H1 (cell line): ENCODE measurements around the gene PKNOX1. TPM values are rescaled to one million over a fixed set of nuclear protein-coding genes. Genes with fewer than 3 reads are reported as not detected.
"Not testable (repeated sequence)": the region's sequence is repeated elsewhere in the genome, so short reads cannot be mapped to it uniquely, and the experiment has no call there.

Experiments used
- CTCF ChIA-PET: fragments of 300-600 bp; sonication (Branson Sonifier 250); formaldehyde crosslinking; loops from one replicate; lab custom pipeline; 2021; ENCODE audit not compliant: partially characterized antibody; lab: Charles Lee
- POLR2A ChIA-PET: fragments of 300-600 bp; sonication (Branson Sonifier 250); formaldehyde crosslinking; loops from one replicate; lab custom pipeline; 2021; ENCODE audit warnings: inconsistent platforms; ENCODE audit not compliant: partially characterized antibody; lab: Charles Lee
- DNase-seq, 2 experiments: peaks; one replicate each; pipeline versions ENCODE4 v3.0.0 to v3.0.0-alpha.2; 2010 to 2022; ENCODE audit warnings: low spot score in 2 of 2, low read depth in 1 of 2, mixed read lengths in 1 of 2
- FAIRE-seq: peaks from 2 replicates; lab custom pipeline; 2011; peaks lifted over from hg19 to GRCh38; lab: Jason Lieb, UNC
- H2AFZ ChIP-seq: 2 replicates; pipeline ENCODE4 v1.8.1; 2012; ENCODE audit warnings: low read length, inconsistent platforms
- H2AK5ac ChIP-seq: 2 replicates; pipeline ENCODE4 v1.6.1; 2013; ENCODE audit warnings: low read depth, low read length
- H2BK120ac ChIP-seq: replicated peaks from 2 replicates; pipeline ENCODE3; 2013; ENCODE audit warnings: low read depth, low read length, inconsistent platforms
- H2BK12ac ChIP-seq: 2 replicates; pipeline ENCODE4 v1.6.1; 2013; ENCODE audit warnings: low read depth, low read length
- H2BK15ac ChIP-seq: 2 replicates; pipeline ENCODE4 v1.6.1; 2013; ENCODE audit warnings: low read length
- H2BK20ac ChIP-seq: 2 replicates; pipeline ENCODE4 v1.6.1; 2013; ENCODE audit warnings: low read length
- H2BK5ac ChIP-seq: 2 replicates; pipeline ENCODE4 v1.6.1; 2013; ENCODE audit warnings: low read depth, low read length
- H3K14ac ChIP-seq: 2 replicates; pipeline ENCODE4 v1.6.1; 2013; ENCODE audit warnings: inconsistent platforms; ENCODE audit not compliant: insufficient read length
- H3K18ac ChIP-seq: 2 replicates; pipeline ENCODE4 v1.6.1; 2013; ENCODE audit warnings: low read length; ENCODE audit errors: extremely low read depth
- H3K23ac ChIP-seq: 2 replicates; pipeline ENCODE4 v1.6.1; 2013; ENCODE audit warnings: inconsistent platforms; ENCODE audit not compliant: insufficient read length
- H3K23me2 ChIP-seq: 2 replicates; pipeline ENCODE4 v1.6.1; 2013; ENCODE audit warnings: low read depth, low read length
- H3K27ac ChIP-seq: 2 replicates; pipeline ENCODE4 v1.6.1; 2011; ENCODE audit warnings: low read depth, low read length, inconsistent platforms
- H3K27me3 ChIP-seq, 4 experiments: replicated peaks in 1 of 4; 1 replicate in 1 of 4; 2 replicates in 3 of 4; pipeline versions ENCODE4 v1.6.1 to v1.8.1; 2011 to 2013; ENCODE audit warnings: low read length in 3 of 4, mild to moderate bottlenecking in 3 of 4, inconsistent platforms in 2 of 4, mixed read lengths in 2 of 4, moderate library complexity in 1 of 4; ENCODE audit not compliant: control insufficient read depth in 3 of 4, insufficient read depth in 3 of 4; ENCODE audit errors: extremely low read depth in 1 of 4
- H3K36me3 ChIP-seq, 4 experiments: 2 replicates each; pipeline versions ENCODE4 v1.6.1 to v1.8.1; 2011 to 2013; ENCODE audit warnings: mild to moderate bottlenecking in 4 of 4, low read length in 3 of 4, moderate library complexity in 2 of 4, control low read depth in 1 of 4, inconsistent platforms in 1 of 4; ENCODE audit not compliant: insufficient read depth in 4 of 4, control insufficient read depth in 2 of 4
- H3K4ac ChIP-seq: replicated peaks from 2 replicates; pipeline ENCODE3; 2013; ENCODE audit warnings: low read length, low read depth, mixed read lengths, inconsistent platforms; ENCODE audit not compliant: insufficient read length
- H3K4me1 ChIP-seq, 4 experiments: replicated peaks in 1 of 4; 1 replicate in 1 of 4; 2 replicates in 3 of 4; pipeline versions ENCODE4 v1.6.1 to v1.8.1; 2011 to 2013; ENCODE audit warnings: low read length in 3 of 4, inconsistent platforms in 2 of 4, mixed read lengths in 1 of 4; ENCODE audit not compliant: insufficient read depth in 4 of 4, control insufficient read depth in 3 of 4
- H3K4me2 ChIP-seq, 2 experiments: 2 replicates each; pipeline versions ENCODE4 v1.6.1 to v1.8.1; 2011 to 2013; ENCODE audit warnings: low read depth in 2 of 2, low read length in 2 of 2, control low read depth in 1 of 2, inconsistent platforms in 1 of 2, mild to moderate bottlenecking in 1 of 2; ENCODE audit not compliant: insufficient read depth in 1 of 2
- H3K4me3 ChIP-seq, 4 experiments: fragments of 200-600, 300-600 bp in 1 of 4; sonication (generic), shearing (Covaris generic), sonication (Bioruptor Twin) in 1 of 4; 2 replicates each; pipeline versions ENCODE4 v1.5.1 to v1.8.1; 2011 to 2016; ENCODE audit warnings: low read length in 4 of 4, low read depth in 3 of 4, control low read depth in 2 of 4, inconsistent platforms in 2 of 4, mild to moderate bottlenecking in 2 of 4, mixed read lengths in 1 of 4, moderate library complexity in 1 of 4; ENCODE audit not compliant: insufficient read depth in 2 of 4; ENCODE audit errors: extremely low read depth in 1 of 4
- H3K56ac ChIP-seq: replicated peaks from 2 replicates; pipeline ENCODE3; 2013; ENCODE audit warnings: low read depth, mild to moderate bottlenecking, mixed read lengths, low read length, inconsistent platforms; ENCODE audit not compliant: insufficient read length
- H3K79me1 ChIP-seq: 2 replicates; pipeline ENCODE4 v1.6.1; 2013; ENCODE audit warnings: low read depth, low read length, control low read depth
- H3K79me2 ChIP-seq, 2 experiments: 2 replicates each; pipeline versions ENCODE4 v1.6.1 to v1.8.1; 2012 to 2013; ENCODE audit warnings: low read length in 2 of 2, mild to moderate bottlenecking in 2 of 2, inconsistent platforms in 1 of 2; ENCODE audit not compliant: insufficient read depth in 2 of 2, control insufficient read depth in 1 of 2
- H3K9ac ChIP-seq, 4 experiments: replicated peaks in 1 of 4; 1 replicate in 1 of 4; 2 replicates in 3 of 4; pipeline versions ENCODE4 v1.6.1 to v1.8.1; 2011 to 2013; ENCODE audit warnings: low read depth in 3 of 4, low read length in 3 of 4, control low read depth in 2 of 4, mild to moderate bottlenecking in 2 of 4, moderate library complexity in 2 of 4, inconsistent platforms in 1 of 4; ENCODE audit errors: extremely low read depth in 1 of 4
- H3K9me3 ChIP-seq, 2 experiments: 2 replicates each; pipeline versions ENCODE4 v1.6.1 to v1.8.1; 2012 to 2013; ENCODE audit warnings: mild to moderate bottlenecking in 2 of 2, moderate library complexity in 2 of 2, control low read depth in 1 of 2, inconsistent platforms in 1 of 2, low read depth in 1 of 2, low read length in 1 of 2, mixed read lengths in 1 of 2; ENCODE audit not compliant: insufficient read depth in 2 of 2
- H4K20me1 ChIP-seq, 2 experiments: replicated peaks in 1 of 2; 2 replicates each; pipeline versions ENCODE3 to v1.8.1; 2011 to 2013; ENCODE audit warnings: inconsistent platforms in 2 of 2, low read length in 2 of 2, mild to moderate bottlenecking in 1 of 2; ENCODE audit not compliant: insufficient read depth in 2 of 2, control insufficient read depth in 1 of 2
- H4K5ac ChIP-seq: 2 replicates; pipeline ENCODE4 v1.6.1; 2013; ENCODE audit warnings: low read length, low read depth, mixed read lengths, inconsistent platforms; ENCODE audit not compliant: insufficient read length
- H4K8ac ChIP-seq: 2 replicates; pipeline ENCODE4 v1.8.0; 2013; ENCODE audit warnings: mild to moderate bottlenecking, moderate library complexity, low read length, inconsistent platforms; ENCODE audit not compliant: insufficient read depth; ENCODE audit errors: extremely low read depth
- H4K91ac ChIP-seq: replicated peaks from 2 replicates; pipeline ENCODE3; 2013; ENCODE audit warnings: low read length, mixed read lengths, inconsistent platforms; ENCODE audit not compliant: insufficient read length
- WGBS, 2 experiments: shearing (Covaris generic) in 1 of 2; methylation state at CpG; one replicate each; pipeline versions ENCODE4 v1.1.6 to v1.1.7; 2013 to 2015; ENCODE audit warnings: low lambda C conversion rate in 2 of 2, mixed read lengths in 2 of 2, inconsistent platforms in 1 of 2, low coverage in 1 of 2, missing lambda C conversion rate in 1 of 2; ENCODE audit not compliant: insufficient replicate concordance in 2 of 2, insufficient coverage in 1 of 2, insufficient read length in 1 of 2; ENCODE audit errors: extremely low coverage in 1 of 2, missing lambda C conversion rate in 1 of 2; 5-methylcytosine and 5-hydroxymethylcytosine counted together
- polyA plus RNA-seq, 7 experiments: library from polyadenylated mRNA; depleted of rRNA in 3 of 7; stranded (reverse) in 5 of 7; unstranded in 2 of 7; fragments of >200 nt in 5 of 7; fragments of 200-250 nt in 2 of 7; gene quantifications; 1 replicate in 5 of 7; 2 replicates in 1 of 7; 4 replicates in 1 of 7; pipeline versions ENCODE4 v1.2.1 to v1.2.3, GENCODE V29; 2011 to 2013; ENCODE audit warnings: missing spikeins in 2 of 7, mixed read lengths in 2 of 7
- total RNA-seq: library from RNA; stranded (reverse); fragmentation: NEBNext Ultra II Directional; extraction: Animal tissue kit (Norgen Biotek cat#: 25700); gene quantifications from 2 replicates; pipeline ENCODE4 v1.2.1, GENCODE V29; 2021

Gene PKNOX1
- total and polyA plus RNA-seq, 2 of the 8 experiments (the other 6 are each of a cell fraction or from before 2014, with no cell fraction given), result 20.4 to 31.9 TPM

GRCh38 chr21:43045876-43046821 is 71.8 kb downstream of the PKNOX1 start:
- H2BK15ac ChIP-seq, result not testable (repeated sequence)

More at GRCh38 chr21:43045876-43046821, 71.8 kb downstream of the PKNOX1 start:
- H3K4me3 ChIP-seq, H3K27ac ChIP-seq, H2BK12ac ChIP-seq, H3K4me1 ChIP-seq, H3K18ac ChIP-seq, POLR2A ChIA-PET, H3K4ac ChIP-seq, H3K79me2 ChIP-seq, H3K9ac ChIP-seq, H3K23ac ChIP-seq, H2BK120ac ChIP-seq, H3K4me2 ChIP-seq, H3K23me2 ChIP-seq, H3K27me3 ChIP-seq, H2BK5ac ChIP-seq, H3K9me3 ChIP-seq, H3K36me3 ChIP-seq, H3K79me1 ChIP-seq, DNase-seq, H4K91ac ChIP-seq, H3K14ac ChIP-seq, H2BK20ac ChIP-seq, H4K8ac ChIP-seq, H3K56ac ChIP-seq, H2AFZ ChIP-seq, FAIRE-seq, H2AK5ac ChIP-seq, CTCF ChIA-PET, H4K5ac ChIP-seq, H4K20me1 ChIP-seq: not testable (repeated sequence)
- WGBS, 2 experiments, result 78% methylated on average over 4 of the region's 21 CpGs; no CpG with 5 or more reads in 1 of the 2 experiments
